ENCODE measurements around the gene SULT4A1. TPM values are rescaled to one million over a fixed set of nuclear protein-coding genes. Genes with fewer than 3 reads are reported as not detected.

Gene SULT4A1
- total RNA-seq, 1 donor from 2014 or later: not detected

GRCh38 chr22:43783777-43784176 is 78.5 kb downstream of the SULT4A1 start:
- no peaks in the 10 kb centered on the region for H3K4me1 ChIP-seq
- no peaks in the 10 kb centered on the region for H3K36me3 ChIP-seq
- DNase-seq: no peak
- intact Hi-C loops (cut with DNase I): no loop called here
- H3K4me3 ChIP-seq: no peak overlapping the region
- H3K9me3 ChIP-seq: no peaks in the 10 kb centered on the region
- no peak overlapping the region for H3K27ac ChIP-seq
- ATAC-seq: peak; percentile 21
- TF ChIP-seq CTCF (IDR thresholded peaks at IDR 0.05): peak; percentile 10
- no peaks in the 10 kb centered on the region for H3K27me3 ChIP-seq

- TF ChIP-seq CTCF (IDR thresholded peaks at IDR 0.05): no peak
These were observed 79.9 kb downstream of the SULT4A1 start for GRCh38 chr22:43782448-43782847.

GRCh38 chr22:43777286-43777685 is 85.0 kb downstream of the SULT4A1 start:
- H3K9me3 ChIP-seq: no peaks in the 10 kb centered on the region
- intact Hi-C loops (cut with DNase I): no loop called here
- TF ChIP-seq CTCF (IDR thresholded peaks at IDR 0.05): no peak
- H3K36me3 ChIP-seq: no peaks in the 10 kb centered on the region
- H3K4me3 ChIP-seq: no peak overlapping the region
- no peaks in the 10 kb centered on the region for H3K4me1 ChIP-seq
- ATAC-seq (peak; percentile 86), DNase-seq (no peak)
- H3K27ac ChIP-seq: no peak overlapping the region
- no peaks in the 10 kb centered on the region for H3K27me3 ChIP-seq

More at GRCh38 chr22:43782448-43782847, 79.9 kb downstream of the SULT4A1 start:
- Histone ChIP-seq H3K4me3 (no peak overlapping the region), H3K9me3 (no peaks in the 10 kb centered on the region), H3K27me3 (no peaks in the 10 kb centered on the region), H3K4me1 (no peaks in the 10 kb centered on the region), H3K27ac (no peak overlapping the region), H3K36me3 (no peaks in the 10 kb centered on the region)
- ATAC-seq (no peak), DNase-seq (no peak)
- intact Hi-C loops (cut with DNase I): no loop called here

- Histone ChIP-seq H3K27ac (no peak overlapping the region), H3K9me3 (no peaks in the 10 kb centered on the region), H3K4me1 (no peaks in the 10 kb centered on the region), H3K27me3 (no peaks in the 10 kb centered on the region), H3K36me3 (no peaks in the 10 kb centered on the region), H3K4me3 (no peak overlapping the region)
- no peak for TF ChIP-seq CTCF (IDR thresholded peaks at IDR 0.05)
- intact Hi-C loops (cut with DNase I): no loop called here
- DNase-seq (no peak), ATAC-seq (no peak)
These were observed 86.1 kb downstream of the SULT4A1 start for GRCh38 chr22:43776081-43776670.

Other genes starting within 250 kb of the SULT4A1 start
- gene EFCAB6, start 50.2 kb downstream of the SULT4A1 start, total RNA-seq: 3.6 TPM
- gene PNPLA5, start 29.5 kb upstream of the SULT4A1 start, total RNA-seq: not detected
- gene PNPLA3, start 61.3 kb upstream of the SULT4A1 start, total RNA-seq: 3.7 TPM
- gene SAMM50, start 92.9 kb upstream of the SULT4A1 start, total RNA-seq: 25.7 TPM
- gene PARVB, start 161.8 kb upstream of the SULT4A1 start, total RNA-seq: 49.3 TPM

Data from upper lobe of right lung (tissue), 1 donor.